OCI-LY1 (cell line): ENCODE results near the gene CPNE7.

Source experiments
- EZH2 ChIP-seq: fragments of 200-600 bp; sonication (generic), shearing (Covaris generic); IDR thresholded peaks from 2 replicates; pipeline ENCODE4 v1.8.0; 2017; ENCODE audit warnings: borderline replicate concordance, mixed run types, mild to moderate bottlenecking, antibody characterized with exemption, low read length, moderate library complexity, mixed read lengths
- TF ChIP-seq, protein P1 (sequence below): fragments of 200-600 bp; sonication (generic), shearing (Covaris generic); IDR thresholded peaks from 2 replicates; pipeline ENCODE4 v1.5.1; 2017; ENCODE audit warnings: mild to moderate bottlenecking, antibody characterized with exemption, low read length, moderate library complexity, mixed read lengths

DNA sequence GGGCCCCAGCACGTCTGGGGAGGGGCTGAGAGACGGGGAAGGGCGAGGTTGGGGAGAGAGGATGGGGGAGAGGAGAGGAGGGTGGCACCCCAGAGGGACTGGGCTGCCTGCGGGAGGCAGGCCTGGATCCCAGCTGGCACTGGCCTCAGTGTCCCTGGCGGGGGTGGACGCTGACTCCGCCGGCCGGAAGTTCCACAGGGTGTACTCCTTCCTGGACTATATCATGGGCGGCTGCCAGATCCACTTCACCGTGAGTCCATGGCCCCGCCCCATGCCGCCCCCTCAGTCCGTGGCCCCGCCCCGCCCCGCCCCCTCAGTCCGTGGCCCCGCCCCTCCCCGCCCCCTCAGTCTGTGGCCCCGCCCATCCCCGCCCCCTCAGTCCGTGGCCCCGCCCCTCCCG is 11.3 kb downstream of the CPNE7 start:
- TF ChIP-seq, protein P1, sequence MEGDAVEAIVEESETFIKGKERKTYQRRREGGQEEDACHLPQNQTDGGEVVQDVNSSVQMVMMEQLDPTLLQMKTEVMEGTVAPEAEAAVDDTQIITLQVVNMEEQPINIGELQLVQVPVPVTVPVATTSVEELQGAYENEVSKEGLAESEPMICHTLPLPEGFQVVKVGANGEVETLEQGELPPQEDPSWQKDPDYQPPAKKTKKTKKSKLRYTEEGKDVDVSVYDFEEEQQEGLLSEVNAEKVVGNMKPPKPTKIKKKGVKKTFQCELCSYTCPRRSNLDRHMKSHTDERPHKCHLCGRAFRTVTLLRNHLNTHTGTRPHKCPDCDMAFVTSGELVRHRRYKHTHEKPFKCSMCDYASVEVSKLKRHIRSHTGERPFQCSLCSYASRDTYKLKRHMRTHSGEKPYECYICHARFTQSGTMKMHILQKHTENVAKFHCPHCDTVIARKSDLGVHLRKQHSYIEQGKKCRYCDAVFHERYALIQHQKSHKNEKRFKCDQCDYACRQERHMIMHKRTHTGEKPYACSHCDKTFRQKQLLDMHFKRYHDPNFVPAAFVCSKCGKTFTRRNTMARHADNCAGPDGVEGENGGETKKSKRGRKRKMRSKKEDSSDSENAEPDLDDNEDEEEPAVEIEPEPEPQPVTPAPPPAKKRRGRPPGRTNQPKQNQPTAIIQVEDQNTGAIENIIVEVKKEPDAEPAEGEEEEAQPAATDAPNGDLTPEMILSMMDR, result no peak
- no peak for TF ChIP-seq EZH2
